ENCODE results near the gene RNU5B-1. TPM values are rescaled to one million over a fixed set of nuclear protein-coding genes. Genes with fewer than 3 reads are reported as not detected.

Gene RNU5B-1
- total RNA-seq, 6 donors from 2014 or later: 22.5 to 38.1 TPM; not detected in 4

DNA sequence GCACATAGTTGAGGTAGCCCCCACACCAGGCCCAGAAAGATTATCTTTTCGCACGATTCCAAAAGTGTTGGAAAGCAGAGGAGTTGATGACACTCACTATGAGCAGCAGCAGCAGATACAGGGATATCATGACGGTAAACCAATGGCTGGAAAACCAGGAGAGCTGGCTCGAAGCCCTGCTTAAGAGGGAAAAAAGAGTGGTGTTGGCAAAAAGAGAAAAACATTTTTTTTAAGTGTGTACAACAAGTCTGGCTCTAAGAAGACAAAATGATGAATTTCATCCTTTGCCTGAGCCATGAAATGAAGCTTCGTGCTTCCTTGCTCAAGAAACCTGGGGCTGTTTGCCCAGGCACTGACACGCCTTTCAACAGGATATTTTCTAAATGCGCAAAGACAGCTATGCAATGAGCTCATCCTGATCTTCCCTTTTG is 45.1 kb upstream of the RNU5B-1 start:
- Histone ChIP-seq H3K27me3 (no peaks in the 10 kb centered on the region), H3K27ac (peak overlapping the region in 3 of 4 donors; percentile 10 to 66 (median 28)), H3K4me1 (peaks cover 0 to 7% (median 6%) of the 10 kb centered on the region in 4 donors), H3K9me3 (no peaks in the 10 kb centered on the region), H3K36me3 (peaks cover 8 to 50% (median 20%) of the 10 kb centered on the region in 4 donors), H3K4me3 (no peak overlapping the region)
- ATAC-seq (ENCODE audit: low FRiP score in 2 of 2) (peak in 1 of 2 donors; percentile 80), DNase-seq (no peak)
- TF ChIP-seq EP300 (IDR thresholded peaks at IDR 0.05): no peak
- no peak for TF ChIP-seq POLR2AphosphoS5 (IDR thresholded peaks at IDR 0.05)
- TF ChIP-seq, protein P1, sequence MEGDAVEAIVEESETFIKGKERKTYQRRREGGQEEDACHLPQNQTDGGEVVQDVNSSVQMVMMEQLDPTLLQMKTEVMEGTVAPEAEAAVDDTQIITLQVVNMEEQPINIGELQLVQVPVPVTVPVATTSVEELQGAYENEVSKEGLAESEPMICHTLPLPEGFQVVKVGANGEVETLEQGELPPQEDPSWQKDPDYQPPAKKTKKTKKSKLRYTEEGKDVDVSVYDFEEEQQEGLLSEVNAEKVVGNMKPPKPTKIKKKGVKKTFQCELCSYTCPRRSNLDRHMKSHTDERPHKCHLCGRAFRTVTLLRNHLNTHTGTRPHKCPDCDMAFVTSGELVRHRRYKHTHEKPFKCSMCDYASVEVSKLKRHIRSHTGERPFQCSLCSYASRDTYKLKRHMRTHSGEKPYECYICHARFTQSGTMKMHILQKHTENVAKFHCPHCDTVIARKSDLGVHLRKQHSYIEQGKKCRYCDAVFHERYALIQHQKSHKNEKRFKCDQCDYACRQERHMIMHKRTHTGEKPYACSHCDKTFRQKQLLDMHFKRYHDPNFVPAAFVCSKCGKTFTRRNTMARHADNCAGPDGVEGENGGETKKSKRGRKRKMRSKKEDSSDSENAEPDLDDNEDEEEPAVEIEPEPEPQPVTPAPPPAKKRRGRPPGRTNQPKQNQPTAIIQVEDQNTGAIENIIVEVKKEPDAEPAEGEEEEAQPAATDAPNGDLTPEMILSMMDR (IDR thresholded peaks at IDR 0.05): no peak
- no peak for TF ChIP-seq POLR2A (IDR thresholded peaks at IDR 0.05)
- 76 to 83% methylated on average over 7 of the region's 7 CpGs for WGBS, 2 donors

DNA sequence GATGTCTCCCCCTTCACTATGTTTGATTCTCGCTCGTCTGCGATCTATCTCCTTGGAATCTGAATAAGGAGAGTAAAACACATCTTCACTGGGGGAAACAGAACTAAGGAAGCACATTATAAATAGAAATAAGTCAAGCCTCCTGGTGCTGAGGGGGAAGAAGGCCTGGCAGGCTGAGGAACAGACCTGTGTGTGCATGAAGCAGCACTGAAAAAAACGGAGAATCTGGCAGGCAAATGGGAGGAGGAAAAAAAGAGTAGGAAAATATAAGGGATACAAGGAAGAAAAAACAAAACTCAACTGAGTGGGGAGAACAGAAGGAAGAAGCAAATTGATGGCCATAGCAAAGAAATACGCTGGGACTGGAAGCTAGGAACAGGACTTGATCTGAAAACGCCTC is 43.5 kb upstream of the RNU5B-1 start:
- H3K27me3 ChIP-seq: no peaks in the 10 kb centered on the region
- no peak overlapping the region for H3K4me3 ChIP-seq
- TF ChIP-seq POLR2A (IDR thresholded peaks at IDR 0.05): no peak
- TF ChIP-seq EP300 (IDR thresholded peaks at IDR 0.05): no peak
- TF ChIP-seq, protein P1 (IDR thresholded peaks at IDR 0.05): no peak
- no peak for TF ChIP-seq POLR2AphosphoS5 (IDR thresholded peaks at IDR 0.05)
- no peaks in the 10 kb centered on the region for H3K9me3 ChIP-seq
- H3K36me3 ChIP-seq: peaks cover 8 to 60% (median 20%) of the 10 kb centered on the region in 4 donors
- no peak for DNase-seq
- H3K27ac ChIP-seq: no peak overlapping the region
- ATAC-seq (ENCODE audit: low FRiP score in 2 of 2): no peak
- WGBS, 2 donors: 85 to 95% methylated on average over 6 of the region's 6 CpGs
- peaks cover 0 to 7% (median 6%) of the 10 kb centered on the region in 4 donors for H3K4me1 ChIP-seq

DNA sequence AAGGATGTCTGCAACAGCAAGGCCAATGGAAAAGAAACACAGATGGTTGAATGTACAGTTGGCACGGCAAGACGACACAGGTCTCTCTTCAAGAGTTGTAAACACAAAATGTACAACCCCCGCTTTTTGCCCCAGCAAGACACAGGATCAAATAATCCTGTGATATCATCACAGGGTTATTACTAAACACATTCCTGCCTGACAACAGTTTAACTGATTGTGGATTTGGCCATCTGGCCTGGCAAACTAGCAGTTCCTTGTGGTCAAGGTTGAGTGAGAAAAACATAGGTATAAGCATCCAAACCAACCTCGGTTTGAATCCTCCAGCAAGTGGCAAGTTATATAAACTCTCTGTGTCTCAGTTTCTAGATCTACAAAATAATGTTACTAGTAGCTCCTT is 41.2 kb upstream of the RNU5B-1 start:
- TF ChIP-seq, protein P1 (IDR thresholded peaks at IDR 0.05): no peak
- TF ChIP-seq EP300 (IDR thresholded peaks at IDR 0.05) (no peak), POLR2AphosphoS5 (IDR thresholded peaks at IDR 0.05) (no peak), POLR2A (IDR thresholded peaks at IDR 0.05) (no peak)
- no peaks in the 10 kb centered on the region for H3K27me3 ChIP-seq
- 90 to 93% methylated on average over 4 of the region's 4 CpGs for WGBS, 2 donors

DNA sequence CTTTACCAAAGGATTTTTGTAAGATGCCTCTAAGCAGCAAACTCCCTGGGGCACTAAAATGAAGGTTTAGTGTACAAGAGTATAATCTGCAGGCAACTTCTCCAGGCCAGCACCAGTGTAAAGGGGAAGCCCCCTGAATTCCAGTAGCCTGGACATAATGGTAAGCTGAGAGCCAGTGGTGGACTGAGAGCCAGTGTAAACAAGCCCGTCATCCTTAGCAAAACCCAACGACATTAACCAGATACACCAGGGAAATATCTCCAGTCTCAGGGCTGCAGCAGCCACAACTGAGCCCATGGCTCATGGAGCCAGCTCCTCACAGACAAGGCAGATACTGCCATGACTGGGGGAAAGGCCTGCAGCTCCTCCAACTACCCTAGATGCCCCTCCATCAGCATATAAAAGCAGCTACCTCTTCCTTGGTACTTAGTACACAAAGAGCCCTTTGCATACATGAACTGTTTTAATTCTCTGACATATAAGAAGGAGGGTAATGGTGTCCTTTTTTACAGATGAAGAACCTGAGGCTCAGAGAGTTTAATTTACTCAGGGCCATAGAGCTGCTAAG is 39.5 kb upstream of the RNU5B-1 start:
- ATAC-seq (ENCODE audit: low FRiP score in 2 of 2): no peak
- no peak for DNase-seq
- no peaks in the 10 kb centered on the region for H3K27me3 ChIP-seq
- no peaks in the 10 kb centered on the region for H3K4me1 ChIP-seq
- H3K27ac ChIP-seq: no peak overlapping the region
- TF ChIP-seq POLR2A (IDR thresholded peaks at IDR 0.05) (no peak), POLR2AphosphoS5 (IDR thresholded peaks at IDR 0.05) (no peak), EP300 (IDR thresholded peaks at IDR 0.05) (no peak)
- TF ChIP-seq, protein P1 (IDR thresholded peaks at IDR 0.05): no peak
- peaks cover 8 to 48% (median 15%) of the 10 kb centered on the region in 4 donors for H3K36me3 ChIP-seq
- WGBS, 2 donors: 51 to 67% methylated on average over 2 of the region's 2 CpGs
- no peaks in the 10 kb centered on the region for H3K9me3 ChIP-seq
- no peak overlapping the region for H3K4me3 ChIP-seq

More for the DNA sequence above, 41.2 kb upstream of the RNU5B-1 start:
- Histone ChIP-seq H3K36me3 (peaks cover 8 to 54% (median 20%) of the 10 kb centered on the region in 4 donors), H3K27ac (no peak overlapping the region), H3K9me3 (no peaks in the 10 kb centered on the region), H3K4me1 (peaks cover 0 to 7% (median 0%) of the 10 kb centered on the region in 4 donors), H3K4me3 (no peak overlapping the region)
- DNase-seq (no peak), ATAC-seq (ENCODE audit: low FRiP score in 2 of 2) (no peak)

DNA sequence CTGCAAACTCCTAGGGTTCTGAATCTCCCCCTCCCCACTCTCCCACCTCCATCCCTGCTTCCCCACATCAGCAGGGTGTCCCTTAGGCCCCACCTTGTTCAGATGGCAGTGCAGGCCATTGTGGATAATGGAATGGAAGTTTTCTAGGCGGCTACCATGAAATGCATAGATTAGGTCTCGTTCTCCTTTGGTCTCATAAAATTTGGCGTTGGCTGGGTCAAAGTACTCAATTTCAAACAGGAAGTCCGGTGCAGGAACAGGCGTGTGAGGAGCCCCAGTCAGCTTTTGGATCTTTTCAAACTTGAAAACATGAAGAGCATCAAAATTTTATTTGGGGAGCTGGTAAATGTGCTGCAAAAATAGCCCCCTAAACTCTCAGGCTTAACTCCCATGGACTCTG is 38.0 kb upstream of the RNU5B-1 start:
- ATAC-seq (ENCODE audit: low FRiP score in 2 of 2) (no peak), DNase-seq (no peak)
- H3K27me3 ChIP-seq: no peaks in the 10 kb centered on the region
- TF ChIP-seq POLR2A (IDR thresholded peaks at IDR 0.05): no peak
- TF ChIP-seq EP300 (IDR thresholded peaks at IDR 0.05): no peak
- TF ChIP-seq POLR2AphosphoS5 (IDR thresholded peaks at IDR 0.05): no peak
- TF ChIP-seq, protein P1 (IDR thresholded peaks at IDR 0.05): no peak
- no peak overlapping the region for H3K4me3 ChIP-seq
- no peaks in the 10 kb centered on the region for H3K4me1 ChIP-seq
- WGBS, 2 donors: 91 to 95% methylated on average over 5 of the region's 5 CpGs
- H3K9me3 ChIP-seq: no peaks in the 10 kb centered on the region
- H3K36me3 ChIP-seq: peaks cover 0 to 44% (median 8%) of the 10 kb centered on the region in 4 donors
- H3K27ac ChIP-seq: no peak overlapping the region
